Measurements from ENCODE around the gene NFATC3.

- TF ChIP-seq CTCF (conservative IDR thresholded peaks at IDR 0.05) (no peak), EZH2 (IDR thresholded peaks at IDR 0.05; ENCODE audit: low read depth) (no peak)
These were observed 94.7 kb downstream of the NFATC3 start for GRCh38 chr16:68179855-68180254.

All from PC-9 (cell line).